ENCODE data around the gene PTPRG. TPM values are rescaled to one million over a fixed set of nuclear protein-coding genes. Genes with fewer than 3 reads are reported as not detected.

Gene PTPRG
- total and polyA plus RNA-seq, 2 of the 13 experiments (the other 11 are each of a cell fraction or from before 2014, with no cell fraction given): 8.0 to 25.3 TPM

DNA sequence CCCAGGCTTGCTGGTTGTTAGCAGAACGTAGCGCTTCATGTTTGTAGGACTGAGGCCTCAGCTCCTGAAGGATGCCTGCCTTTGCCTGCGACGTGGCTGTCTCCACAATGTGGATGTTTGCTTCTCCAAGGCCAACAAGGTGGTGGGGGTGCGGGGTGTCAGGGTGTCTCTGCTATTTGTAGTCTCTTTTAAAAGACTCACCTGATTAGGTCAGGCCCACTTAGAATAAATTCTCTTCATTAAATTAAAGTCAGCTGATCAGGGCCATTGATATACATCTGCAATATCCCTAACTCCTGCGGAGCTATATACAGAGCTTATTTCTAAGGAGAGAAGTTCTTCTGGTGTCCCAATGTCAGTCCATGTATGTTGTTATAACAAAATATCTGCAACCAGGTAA is 44.8 kb downstream of the PTPRG start:
- 99% methylated on average over 4 of the region's 6 CpGs for WGBS (ENCODE audit: low lambda C conversion rate)
- no TSS peak for BruUV-seq (replicated peaks)
- no peaks in the 10 kb centered on the region; the same call in 1 of the 2 replicates for H4K20me1 ChIP-seq (ENCODE audit: insufficient read depth, low read length)
- H3K9ac ChIP-seq (ENCODE audit: insufficient read depth, low read depth, low read length): no peak overlapping the region
- in situ Hi-C loops (cut with HindIII; ENCODE audit: extremely low pct_ligation_motif_present, low pct_unique_long_range_greater_than_20kb) (no loop called here), intact Hi-C loops (cut with micrococcal nuclease; ENCODE audit: unreplicated experiment) (no loop called here)
- no peaks in the 10 kb centered on the region for H3K9me3 ChIP-seq (ENCODE audit: low read length)
- H2AFZ ChIP-seq (ENCODE audit: low read length): no peak overlapping the region
- H3K4me3 ChIP-seq (replicated peaks in 1 of 3; ENCODE audit: insufficient read depth in 1 of 3, low read depth in 2 of 3, low read length in 3 of 3): no peak overlapping the region
- POLR2A ChIA-PET: no interaction called here
- FAIRE-seq: no peak
- H3K27ac ChIP-seq (ENCODE audit: extremely low read length, insufficient read depth, low read length): no peak overlapping the region
- no peak for DNase-seq (ENCODE audit: low spot score)
- ATAC-seq: no peak
- no peak overlapping the region for H3K4me2 ChIP-seq (ENCODE audit: low read depth, low read length)
- CTCF ChIA-PET (ENCODE audit: low intra/inter-chr PET ratio, low total read pairs): no interaction called here
- peaks cover 16% of the 10 kb centered on the region for H3K79me2 ChIP-seq (ENCODE audit: insufficient read depth, low read length)
- no peaks in the 10 kb centered on the region for H3K27me3 ChIP-seq (ENCODE audit: control insufficient read depth in 1 of 2, insufficient read depth in 2 of 2, low read length in 2 of 2)
- H3K4me1 ChIP-seq (ENCODE audit: insufficient read depth, low read length): peaks cover 10% of the 10 kb centered on the region; the same call in 1 of the 2 replicates
- peaks cover 2 to 3% of the 10 kb centered on the region in 2 experiments; a peak in 1 of 5 replicates for H3K36me3 ChIP-seq (replicated peaks in 1 of 2; ENCODE audit: control insufficient read depth in 1 of 2, insufficient read depth in 2 of 2, low read length in 2 of 2)
- TF ChIP-seq ZNF703 (CRISPR knock-in tag; IDR thresholded peaks at IDR 0.05; ENCODE audit: borderline replicate concordance) (no peak), AGO1 (IDR thresholded peaks at IDR 0.05; ENCODE audit: low read depth, low read length, poor library complexity, severe bottlenecking) (no peak), CBFB (CRISPR knock-in tag; IDR thresholded peaks at IDR 0.05) (no peak), ZBTB38 (CRISPR knock-in tag; IDR thresholded peaks at IDR 0.05) (no peak), CEBPZ (IDR thresholded peaks at IDR 0.05; ENCODE audit: low read length) (no peak), HBP1 (CRISPR knock-in tag; IDR thresholded peaks at IDR 0.05; ENCODE audit: low read depth) (no peak), ZNF543 (CRISPR knock-in tag; IDR thresholded peaks at IDR 0.05) (no peak), SKI (IDR thresholded peaks at IDR 0.05; ENCODE audit: partially characterized antibody) (no peak), ZSCAN5A (CRISPR knock-in tag; IDR thresholded peaks at IDR 0.05; ENCODE audit: borderline replicate concordance) (no peak), PITX1 (CRISPR knock-in tag; IDR thresholded peaks at IDR 0.05) (no peak), ZNF780A (CRISPR knock-in tag; IDR thresholded peaks at IDR 0.05) (no peak), THAP11 (CRISPR knock-in tag; IDR thresholded peaks at IDR 0.05) (no peak), ZNF792 (CRISPR knock-in tag; IDR thresholded peaks at IDR 0.05) (no peak)
- TF ChIP-seq, protein P1, sequence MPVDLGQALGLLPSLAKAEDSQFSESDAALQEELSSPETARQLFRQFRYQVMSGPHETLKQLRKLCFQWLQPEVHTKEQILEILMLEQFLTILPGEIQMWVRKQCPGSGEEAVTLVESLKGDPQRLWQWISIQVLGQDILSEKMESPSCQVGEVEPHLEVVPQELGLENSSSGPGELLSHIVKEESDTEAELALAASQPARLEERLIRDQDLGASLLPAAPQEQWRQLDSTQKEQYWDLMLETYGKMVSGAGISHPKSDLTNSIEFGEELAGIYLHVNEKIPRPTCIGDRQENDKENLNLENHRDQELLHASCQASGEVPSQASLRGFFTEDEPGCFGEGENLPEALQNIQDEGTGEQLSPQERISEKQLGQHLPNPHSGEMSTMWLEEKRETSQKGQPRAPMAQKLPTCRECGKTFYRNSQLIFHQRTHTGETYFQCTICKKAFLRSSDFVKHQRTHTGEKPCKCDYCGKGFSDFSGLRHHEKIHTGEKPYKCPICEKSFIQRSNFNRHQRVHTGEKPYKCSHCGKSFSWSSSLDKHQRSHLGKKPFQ (CRISPR knock-in tag; IDR thresholded peaks at IDR 0.05; ENCODE audit: insufficient replicate concordance): no peak
- TF ChIP-seq, protein P2, sequence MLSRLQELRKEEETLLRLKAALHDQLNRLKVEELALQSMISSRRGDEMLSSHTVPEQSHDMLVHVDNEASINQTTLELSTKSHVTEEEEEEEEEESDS (CRISPR knock-in tag; IDR thresholded peaks at IDR 0.05; ENCODE audit: borderline replicate concordance): no peak
- TF ChIP-seq, protein P3, sequence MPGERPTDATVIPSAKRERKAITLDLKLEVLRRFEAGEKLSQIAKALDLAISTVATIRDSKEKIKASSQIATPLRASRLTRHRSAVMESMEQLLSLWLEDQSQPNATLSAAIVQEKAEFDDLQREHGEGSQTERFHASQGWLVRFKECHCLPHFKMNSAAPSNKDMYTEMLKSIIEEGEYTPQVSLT (CRISPR knock-in tag; IDR thresholded peaks at IDR 0.05; ENCODE audit: borderline replicate concordance, low read depth): no peak

Data from HepG2 (cell line).